Colonic mucosa (tissue), 4 donors: ENCODE measurements around the gene UPK3A. TPM values are rescaled to one million over a fixed set of nuclear protein-coding genes. Genes with fewer than 3 reads are reported as not detected.

Source experiments
- DNase-seq: peaks from one replicate; pipeline ENCODE4 v3.0.0-alpha.2; 2020
- H3K27ac ChIP-seq: fragments of 200-600 bp; one replicate; pipeline ENCODE4 v1.8.0; 2021
- H3K27me3 ChIP-seq: fragments of 200-600 bp; one replicate; pipeline ENCODE4 v1.8.0; 2021
- H3K36me3 ChIP-seq: fragments of 200-600 bp; one replicate; pipeline ENCODE4 v1.8.0; 2021
- H3K4me1 ChIP-seq: fragments of 200-600 bp; one replicate; pipeline ENCODE4 v1.8.0; 2021; ENCODE audit warnings: mild to moderate bottlenecking
- H3K4me3 ChIP-seq: fragments of 200-600 bp; one replicate; pipeline ENCODE4 v1.8.0; 2021
- H3K9ac ChIP-seq, 2 donors: one replicate each; pipeline ENCODE4 v1.7.0; 2013; ENCODE audit warnings: control low read depth in 2 of 2, low read depth in 2 of 2, low read length in 2 of 2
- H3K9me3 ChIP-seq: fragments of 200-600 bp; one replicate; pipeline ENCODE4 v1.8.0; 2021
- intact Hi-C: fragments of 100-400 bp; cut with DNase I; formaldehyde crosslinking; loops from one replicate; pipeline ENCODE4 v1.14.1; 2022
- total RNA-seq, 2 donors: library from RNA; stranded (reverse); fragmentation: NEBNext Ultra II Directional in 1 of 2; extraction: Animal tissue kit (Norgen Biotek cat#: 25700) in 1 of 2; gene quantifications; one replicate each; pipeline ENCODE4 v1.2.1, GENCODE V29; 2021
- TF ChIP-seq, protein P1 (sequence below): fragments of 200-600 bp; IDR thresholded peaks from one replicate; pipeline ENCODE4 v1.8.0; 2022; ENCODE audit warnings: antibody characterized with exemption, mild to moderate bottlenecking
- donor health status: healthy.
- donor health status: DM: no; HTN: no; CAD: no.
- donor health status: DM: no; HTN: no; CAD: no.

The UPK3A gene
- total RNA-seq, 2 donors from 2014 or later = 0.32 to 3.6 TPM

- intact Hi-C loops = no loop called here
- DNase-seq = no peak
- H3K4me3 ChIP-seq = no peak overlapping the region
- H3K27ac ChIP-seq = no peak overlapping the region
- H3K9ac ChIP-seq = no peak overlapping the region
- H3K36me3 ChIP-seq = no peaks in the 10 kb centered on the region
- no peaks in the 10 kb centered on the region for H3K9me3 ChIP-seq
- no peaks in the 10 kb centered on the region for H3K27me3 ChIP-seq
- TF ChIP-seq, protein P1, sequence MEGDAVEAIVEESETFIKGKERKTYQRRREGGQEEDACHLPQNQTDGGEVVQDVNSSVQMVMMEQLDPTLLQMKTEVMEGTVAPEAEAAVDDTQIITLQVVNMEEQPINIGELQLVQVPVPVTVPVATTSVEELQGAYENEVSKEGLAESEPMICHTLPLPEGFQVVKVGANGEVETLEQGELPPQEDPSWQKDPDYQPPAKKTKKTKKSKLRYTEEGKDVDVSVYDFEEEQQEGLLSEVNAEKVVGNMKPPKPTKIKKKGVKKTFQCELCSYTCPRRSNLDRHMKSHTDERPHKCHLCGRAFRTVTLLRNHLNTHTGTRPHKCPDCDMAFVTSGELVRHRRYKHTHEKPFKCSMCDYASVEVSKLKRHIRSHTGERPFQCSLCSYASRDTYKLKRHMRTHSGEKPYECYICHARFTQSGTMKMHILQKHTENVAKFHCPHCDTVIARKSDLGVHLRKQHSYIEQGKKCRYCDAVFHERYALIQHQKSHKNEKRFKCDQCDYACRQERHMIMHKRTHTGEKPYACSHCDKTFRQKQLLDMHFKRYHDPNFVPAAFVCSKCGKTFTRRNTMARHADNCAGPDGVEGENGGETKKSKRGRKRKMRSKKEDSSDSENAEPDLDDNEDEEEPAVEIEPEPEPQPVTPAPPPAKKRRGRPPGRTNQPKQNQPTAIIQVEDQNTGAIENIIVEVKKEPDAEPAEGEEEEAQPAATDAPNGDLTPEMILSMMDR = no peak
- H3K4me1 ChIP-seq = no peaks in the 10 kb centered on the region
These were observed 46.4 kb upstream of the UPK3A start for GRCh38 chr22:45238076-45238956.

DNA sequence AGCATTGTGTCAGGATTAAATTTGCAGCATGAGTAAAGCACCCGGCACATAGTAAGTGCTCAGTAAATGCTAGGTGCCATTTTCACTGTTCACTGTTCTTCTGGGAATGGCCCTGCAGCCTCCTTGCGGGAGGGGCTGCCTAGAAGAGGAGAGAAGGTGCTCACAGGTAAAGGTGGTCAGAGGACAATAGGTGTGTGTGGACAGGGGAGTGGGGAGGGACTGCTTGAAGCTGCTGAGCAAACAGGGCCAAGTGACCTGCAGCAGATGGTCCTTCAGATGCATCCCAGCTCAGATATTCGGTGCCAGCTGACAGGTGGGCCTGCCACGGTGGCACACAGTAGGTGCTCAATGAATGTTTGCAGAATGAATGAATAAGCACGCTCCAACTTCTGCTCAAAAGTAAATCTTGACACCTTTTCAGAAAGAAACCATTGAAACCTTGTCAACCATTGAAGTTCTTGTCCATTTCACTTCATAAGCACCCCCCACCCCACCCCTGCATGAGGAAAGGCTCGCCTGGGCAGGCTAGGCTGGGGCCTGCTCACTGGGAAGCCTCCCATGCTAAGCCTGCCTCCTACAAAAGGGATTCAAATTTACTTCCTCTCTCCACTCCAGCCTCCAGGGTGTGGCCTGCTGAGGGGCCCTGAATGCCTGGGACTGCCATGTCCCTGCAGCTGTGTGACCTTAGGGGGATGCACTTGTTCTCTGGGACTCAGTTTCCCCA is 45.6 kb upstream of the UPK3A start:
- Histone ChIP-seq H3K36me3 (no peaks in the 10 kb centered on the region), H3K9me3 (no peaks in the 10 kb centered on the region), H3K27me3 (no peaks in the 10 kb centered on the region), H3K4me3 (peak overlapping the region; percentile 61), H3K4me1 (no peaks in the 10 kb centered on the region), H3K27ac (no peak overlapping the region), H3K9ac (peak overlapping the region in 1 of 2 donors; percentile 81)
- TF ChIP-seq, protein P1 = no peak
- no peak for DNase-seq
- intact Hi-C loops = no loop called here

DNA sequence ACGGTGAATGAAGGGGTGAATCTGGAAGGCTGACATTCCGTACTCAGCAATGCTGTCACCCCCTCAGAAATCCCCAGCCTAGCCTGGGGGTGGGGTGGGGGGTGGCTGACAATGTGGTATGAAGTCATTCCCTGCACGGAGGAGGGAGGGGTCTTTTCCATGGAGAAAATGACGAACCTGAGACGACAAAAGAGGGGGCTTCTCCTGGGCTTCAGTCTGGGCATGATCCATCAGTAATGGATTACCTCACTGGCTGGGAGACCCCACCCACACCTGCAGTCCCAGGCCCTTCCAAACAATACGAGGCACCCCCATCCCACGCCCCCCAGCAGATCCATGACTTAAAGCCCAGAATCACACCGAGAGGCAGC is 45.1 kb upstream of the UPK3A start:
- no peak for DNase-seq
- TF ChIP-seq, protein P1 = no peak
- H3K36me3 ChIP-seq = no peaks in the 10 kb centered on the region
- intact Hi-C loops = no loop called here
- peak overlapping the region; percentile 81 to 84 for H3K9ac ChIP-seq
- H3K9me3 ChIP-seq = no peaks in the 10 kb centered on the region
- H3K4me1 ChIP-seq = no peaks in the 10 kb centered on the region
- peak overlapping the region; percentile 61 for H3K4me3 ChIP-seq
- no peak overlapping the region for H3K27ac ChIP-seq
- H3K27me3 ChIP-seq = no peaks in the 10 kb centered on the region

GRCh38 chr22:45240104-45240809 is 44.5 kb upstream of the UPK3A start:
- peak; percentile 41 for DNase-seq
- Histone ChIP-seq H3K27me3 (no peaks in the 10 kb centered on the region), H3K9ac (peak overlapping the region; percentile 81 to 84), H3K36me3 (no peaks in the 10 kb centered on the region), H3K4me1 (no peaks in the 10 kb centered on the region), H3K9me3 (no peaks in the 10 kb centered on the region), H3K27ac (no peak overlapping the region), H3K4me3 (peak overlapping the region; percentile 61)
- TF ChIP-seq, protein P1 = no peak
- intact Hi-C loops = no loop called here
